SK-N-SH (cell line): ENCODE results near the gene RABGGTA.
"Not testable (repeated sequence)": the region's sequence is repeated elsewhere in the genome, so short reads cannot be mapped to it uniquely, and the experiment has no call there.

Experiments used
- CTCF ChIP-seq: fragments of 200-600 bp; sonication (generic); IDR thresholded peaks from 2 replicates; pipeline ENCODE4 v1.6.1; 2017; ENCODE audit warnings: antibody characterized with exemption, mild to moderate bottlenecking, moderate library complexity
- EP300 ChIP-seq, 2 experiments: IDR thresholded peaks; 2 replicates each; pipeline versions ENCODE4 v1.4.0 to v1.6.1; 2012; ENCODE audit warnings: borderline replicate concordance in 1 of 2, low read depth in 1 of 2, low read length in 1 of 2
- PBX3 ChIP-seq: IDR thresholded peaks from 2 replicates; pipeline ENCODE4; 2012
- POLR2AphosphoS5 ChIP-seq: IDR thresholded peaks from 2 replicates; pipeline ENCODE4 v1.6.1; 2012; ENCODE audit warnings: low read depth, low read length
- RAD21 ChIP-seq: IDR thresholded peaks from 2 replicates; pipeline ENCODE4 v1.6.1; 2012; ENCODE audit warnings: mild to moderate bottlenecking, low read length
- RCOR1 ChIP-seq: fragments of 150-350 bp; IDR thresholded peaks from 2 replicates; pipeline ENCODE4 v1.6.1; 2017; ENCODE audit warnings: antibody characterized with exemption, low read length
- REST ChIP-seq: IDR thresholded peaks from 2 replicates; pipeline ENCODE4 v1.6.1; 2012; ENCODE audit warnings: mild to moderate bottlenecking, low read depth, low read length, moderate library complexity
- SMC3 ChIP-seq: IDR thresholded peaks from 2 replicates; pipeline ENCODE4 v1.6.1; 2012; ENCODE audit warnings: low read depth, low read length, improper control_type of control experiment
- TAF1 ChIP-seq: IDR thresholded peaks from 2 replicates; pipeline ENCODE4 v1.6.1; 2012; ENCODE audit warnings: low read depth, mild to moderate bottlenecking, low read length, moderate library complexity, borderline replicate concordance

- not testable (repeated sequence) for TF ChIP-seq EP300 (IDR thresholded peaks at IDR 0.05; ENCODE audit: borderline replicate concordance in 1 of 2, low read depth in 1 of 2, low read length in 1 of 2); CTCF; REST; POLR2AphosphoS5; SMC3; RAD21; RCOR1; PBX3; TAF1
These were observed 26.0 kb downstream of the RABGGTA start for GRCh38 chr14:24245350-24245749.
